Skin epidermis (tissue), 12 donors: Measurements from ENCODE around the gene PTBP3.

Experiments used
- H3K27ac ChIP-seq, 21 experiments: fragments of 200-600 bp; sonication (generic) in 11 of 21; one replicate each; pipeline ENCODE4 v1.5.0; 2020; ENCODE audit warnings: mild to moderate bottlenecking in 3 of 21, inconsistent platforms in 2 of 21, moderate library complexity in 2 of 21
- H3K4me3 ChIP-seq, 7 experiments: fragments of 200-600 bp; sonication (generic) in 2 of 7; one replicate each; pipeline ENCODE4 v1.5.0; 2020; ENCODE audit warnings: inconsistent platforms in 2 of 7, mild to moderate bottlenecking in 2 of 7, moderate library complexity in 1 of 7

The PTBP3 gene

GRCh38 chr9:112180387-112180881 lies 153.0 kb downstream of the PTBP3 start:
- peak overlapping the region in 3 of 21 experiments; percentile 6 to 62 (median 25) for H3K27ac ChIP-seq
- no peak overlapping the region for H3K4me3 ChIP-seq

GRCh38 chr9:112179816-112180215 lies 153.6 kb downstream of the PTBP3 start:
- no peak overlapping the region for H3K27ac ChIP-seq

GRCh38 chr9:112176524-112176923 lies 156.9 kb downstream of the PTBP3 start:
- H3K27ac ChIP-seq, result no peak overlapping the region
- H3K4me3 ChIP-seq, result no peak overlapping the region

More at GRCh38 chr9:112179816-112180215, 153.6 kb downstream of the PTBP3 start:
- H3K4me3 ChIP-seq, result no peak overlapping the region

- Histone ChIP-seq H3K27ac (peak overlapping the region in 6 of 21 experiments; percentile 2 to 88 (median 86)), H3K4me3 (peak overlapping the region in 2 of 7 experiments; percentile 71)
Observed at GRCh38 chr9:112175796-112176315, 157.6 kb downstream of the PTBP3 start.

- H3K27ac ChIP-seq, result peak within 1 kb of the TSS in 20 of 21 experiments; percentile 27 to 89 (median 84)
- H3K4me3 ChIP-seq, result peak within 1 kb of the TSS; percentile 39 to 71 (median 54)
Observed at GRCh38 chr9:112174965-112175795, 158.2 kb downstream of the PTBP3 start, which contains the start of gene SUSD1. Gene SUSD1, minus strand, starts transcription at chr9:112175297. Its CDS starts 62 bp downstream, at chr9:112175235.

GRCh38 chr9:112174222-112174964 lies 159.0 kb downstream of the PTBP3 start:
- H3K4me3 ChIP-seq, result peak overlapping the region; percentile 39 to 71 (median 54)
- H3K27ac ChIP-seq, result peak overlapping the region in 19 of 21 experiments; percentile 78 to 89 (median 84)

- peak overlapping the region in 1 of 7 experiments; percentile 71 for H3K4me3 ChIP-seq
Observed at GRCh38 chr9:112173489-112174221, 159.8 kb downstream of the PTBP3 start.

GRCh38 chr9:112170968-112171367 lies 162.5 kb downstream of the PTBP3 start:
- H3K27ac ChIP-seq, result peak overlapping the region in 8 of 21 experiments; percentile 5 to 57 (median 28)
- no peak overlapping the region for H3K4me3 ChIP-seq

More at GRCh38 chr9:112173489-112174221, 159.8 kb downstream of the PTBP3 start:
- H3K27ac ChIP-seq, result peak overlapping the region in 12 of 21 experiments; percentile 80 to 89 (median 85)

- H3K4me3 ChIP-seq, result no peak overlapping the region
- peak overlapping the region in 14 of 21 experiments; percentile 5 to 65 (median 36) for H3K27ac ChIP-seq
Observed at GRCh38 chr9:112170235-112170634, 163.2 kb downstream of the PTBP3 start.

- Histone ChIP-seq H3K4me3 (no peak overlapping the region), H3K27ac (peak overlapping the region in 6 of 21 experiments; percentile 11 to 48 (median 39))
Observed at GRCh38 chr9:112169368-112169767, 164.1 kb downstream of the PTBP3 start.

- Histone ChIP-seq H3K27ac (peak overlapping the region in 5 of 21 experiments; percentile 3 to 68 (median 26)), H3K4me3 (no peak overlapping the region)
Observed at GRCh38 chr9:112168197-112168596, 165.2 kb downstream of the PTBP3 start.
